HCT116 (cell line): ENCODE measurements around the gene ZBTB7B. TPM values are rescaled to one million over a fixed set of nuclear protein-coding genes. Genes with fewer than 3 reads are reported as not detected.

Experiments used
- ATAC-seq: fragments of 200-7000 bp; cut with Tn5 transposase; 2 replicates; pipeline ENCODE4 v1.9.1; 2020; ENCODE audit warnings: mild to moderate bottlenecking, moderate library complexity
- BruUV-seq: library from RNA; stranded (reverse); fragments of 400-500 nt; replicated peaks from 2 replicates; lab custom pipeline; 2021; lab: Mats Ljungman, UMichigan
- CTCF ChIA-PET: fragments of 300-600 bp; sonication (Branson Sonifier 250); formaldehyde crosslinking; loops from one replicate; lab custom pipeline; 2021; ENCODE audit warnings: antibody characterized with exemption; lab: Charles Lee
- POLR2A ChIA-PET: fragments of 300-600, 350-600 bp; sonication (Branson Sonifier 250); formaldehyde crosslinking; loops from one replicate; lab custom pipeline; 2021; ENCODE audit warnings: antibody characterized with exemption; lab: Charles Lee
- RAD21 ChIA-PET, 2 experiments: fragments of 300-600 bp; sonication (Branson Sonifier 250); formaldehyde crosslinking; loops; one replicate each; lab custom pipeline; 2023; ENCODE audit warnings: low total read pairs in 2 of 2; ENCODE audit not compliant: uncharacterized antibody in 2 of 2, unreplicated experiment in 2 of 2, low non-redundant PET in 1 of 2; lab: Charles Lee
- DNase-seq: peaks from one replicate; pipeline ENCODE4 v3.0.0-alpha.2; 2010; ENCODE audit warnings: low read depth, low spot score
- H2AFZ ChIP-seq: fragments of 200-600 bp; shearing (Covaris generic), sonication (generic); 2 replicates; pipeline ENCODE4 v1.6.1; 2017; ENCODE audit warnings: low read depth, mixed run types, mixed read lengths, antibody characterized with exemption, low read length; ENCODE audit not compliant: poor library complexity, severe bottlenecking
- H3K27ac ChIP-seq: 2 replicates; pipeline ENCODE4 v1.5.1; 2012; ENCODE audit warnings: low read depth, low read length
- H3K27me3 ChIP-seq: fragments of 200-600 bp; sonication (generic); 2 replicates; pipeline ENCODE4 v1.6.1; 2016; ENCODE audit warnings: mixed run types, low read length, mixed read lengths; ENCODE audit not compliant: insufficient read depth
- H3K36me3 ChIP-seq, 2 experiments: fragments of 200-500 bp in 1 of 2; fragments of 200-600 bp in 1 of 2; sonication (Bioruptor generic) in 1 of 2; sonication (generic) in 1 of 2; 2 replicates each; pipeline versions ENCODE4 v1.5.1 to v1.6.1; 2014 to 2016; ENCODE audit warnings: low read length in 2 of 2, inconsistent platforms in 1 of 2, mixed read lengths in 1 of 2, mixed run types in 1 of 2; ENCODE audit not compliant: insufficient read depth in 2 of 2, control insufficient read depth in 1 of 2
- H3K4me1 ChIP-seq, 2 experiments: fragments of 200-600 bp in 1 of 2; sonication (generic) in 1 of 2; 2 replicates each; pipeline versions ENCODE4 v1.5.1 to v1.6.1; 2012 to 2017; ENCODE audit warnings: low read length in 2 of 2, inconsistent platforms in 1 of 2, mild to moderate bottlenecking in 1 of 2, mixed read lengths in 1 of 2, mixed run types in 1 of 2, moderate library complexity in 1 of 2; ENCODE audit not compliant: insufficient read depth in 2 of 2, control insufficient read depth in 1 of 2
- H3K4me2 ChIP-seq: fragments of 200-600 bp; sonication (generic); 2 replicates; pipeline ENCODE4 v1.6.1; 2017; ENCODE audit warnings: mixed run types, low read length, mixed read lengths
- H3K4me3 ChIP-seq, 2 experiments: fragments of 200-600 bp in 1 of 2; sonication (generic) in 1 of 2; replicated peaks in 1 of 2; 2 replicates each; pipeline ENCODE4 v1.5.1; 2011 to 2016; ENCODE audit warnings: low read length in 2 of 2, control low read depth in 1 of 2, low read depth in 1 of 2, mild to moderate bottlenecking in 1 of 2, mixed read lengths in 1 of 2, mixed run types in 1 of 2
- H3K79me2 ChIP-seq: fragments of 200-600 bp; sonication (generic); 2 replicates; pipeline ENCODE4 v1.6.1; 2017; ENCODE audit warnings: mild to moderate bottlenecking, mixed run types, low read length, moderate library complexity, mixed read lengths; ENCODE audit not compliant: insufficient read depth
- H3K9ac ChIP-seq: fragments of 200-600 bp; sonication (generic); 2 replicates; pipeline ENCODE4 v1.6.1; 2016; ENCODE audit warnings: low read length, mixed read lengths
- H3K9me2 ChIP-seq: fragments of 200-600 bp; sonication (generic), shearing (Covaris generic); 2 replicates; pipeline ENCODE4 v1.6.1; 2017; ENCODE audit warnings: mixed run types, mild to moderate bottlenecking, moderate library complexity; ENCODE audit not compliant: insufficient read depth
- H3K9me3 ChIP-seq, 2 experiments: fragments of 200-500 bp in 1 of 2; fragments of 200-600 bp in 1 of 2; sonication (Bioruptor generic) in 1 of 2; sonication (generic) in 1 of 2; 2 replicates each; pipeline ENCODE4 v1.6.1; 2014 to 2017; ENCODE audit warnings: low read length in 2 of 2, mixed read lengths in 2 of 2, inconsistent platforms in 1 of 2, low read depth in 1 of 2, mild to moderate bottlenecking in 1 of 2, mixed run types in 1 of 2, moderate library complexity in 1 of 2; ENCODE audit not compliant: control insufficient read depth in 1 of 2, insufficient read depth in 1 of 2
- H4K20me1 ChIP-seq: fragments of 200-600 bp; sonication (generic), shearing (Covaris generic); 2 replicates; pipeline ENCODE4 v1.6.1; 2017; ENCODE audit warnings: mixed run types, mild to moderate bottlenecking, moderate library complexity; ENCODE audit not compliant: insufficient read depth
- EGR1 ChIP-seq: IDR thresholded peaks from 2 replicates; pipeline ENCODE4 v1.6.1; 2012; ENCODE audit warnings: low read depth
- ELF1 ChIP-seq: IDR thresholded peaks from 2 replicates; pipeline ENCODE4 v1.6.1; 2012; ENCODE audit warnings: low read depth, borderline replicate concordance
- EZH2 ChIP-seq: fragments of 200-600 bp; sonication (generic); IDR thresholded peaks from 2 replicates; pipeline ENCODE4 v1.6.1; 2017; ENCODE audit warnings: antibody characterized with exemption, mixed run types
- FOSL1 ChIP-seq: IDR thresholded peaks from 2 replicates; pipeline ENCODE4 v1.6.1; 2012; ENCODE audit warnings: low read depth
- POLR2A ChIP-seq: IDR thresholded peaks from 2 replicates; pipeline ENCODE4 v1.7.0; 2011; ENCODE audit warnings: borderline replicate concordance; ENCODE audit not compliant: insufficient read depth, insufficient read length; ENCODE audit errors: extremely low read depth
- POLR2AphosphoS5 ChIP-seq: IDR thresholded peaks from 2 replicates; pipeline ENCODE4 v1.6.1; 2011; ENCODE audit warnings: mild to moderate bottlenecking, low read depth, low read length, moderate library complexity
- RAD21 ChIP-seq: IDR thresholded peaks from 2 replicates; pipeline ENCODE4 v1.6.1; 2012; ENCODE audit warnings: low read depth, mild to moderate bottlenecking
- intact Hi-C: fragments of 100-400 bp; cut with micrococcal nuclease; formaldehyde crosslinking; loops from 2 replicates; pipeline ENCODE4 v1.10.0; 2022
- total RNA-seq: library from RNA; stranded (reverse); gene quantifications from one replicate; pipeline ENCODE4 v1.2.1, GENCODE V29; 2021; ENCODE audit not compliant: unreplicated experiment
- TF ChIP-seq, protein P1 (sequence below): IDR thresholded peaks from 2 replicates; pipeline ENCODE4 v1.6.1; 2012
- TF ChIP-seq, protein P2 (sequence below), 3 experiments: fragments of 200-600 bp in 1 of 3; sonication (generic) in 1 of 3; IDR thresholded peaks in 2 of 3; conservative IDR thresholded peaks in 1 of 3; 2 replicates each; pipeline ENCODE4 v1.5.1; 2012 to 2017; ENCODE audit warnings: low read depth in 2 of 3, low read length in 2 of 3, antibody characterized with exemption in 1 of 3, borderline replicate concordance in 1 of 3, control low read depth in 1 of 3, mild to moderate bottlenecking in 1 of 3, mixed read lengths in 1 of 3, mixed run types in 1 of 3, moderate library complexity in 1 of 3; ENCODE audit not compliant: insufficient read depth in 1 of 3

ZBTB7B gene
- total RNA-seq, 1 experiment from 2014 or later: 57.0 TPM

DNA sequence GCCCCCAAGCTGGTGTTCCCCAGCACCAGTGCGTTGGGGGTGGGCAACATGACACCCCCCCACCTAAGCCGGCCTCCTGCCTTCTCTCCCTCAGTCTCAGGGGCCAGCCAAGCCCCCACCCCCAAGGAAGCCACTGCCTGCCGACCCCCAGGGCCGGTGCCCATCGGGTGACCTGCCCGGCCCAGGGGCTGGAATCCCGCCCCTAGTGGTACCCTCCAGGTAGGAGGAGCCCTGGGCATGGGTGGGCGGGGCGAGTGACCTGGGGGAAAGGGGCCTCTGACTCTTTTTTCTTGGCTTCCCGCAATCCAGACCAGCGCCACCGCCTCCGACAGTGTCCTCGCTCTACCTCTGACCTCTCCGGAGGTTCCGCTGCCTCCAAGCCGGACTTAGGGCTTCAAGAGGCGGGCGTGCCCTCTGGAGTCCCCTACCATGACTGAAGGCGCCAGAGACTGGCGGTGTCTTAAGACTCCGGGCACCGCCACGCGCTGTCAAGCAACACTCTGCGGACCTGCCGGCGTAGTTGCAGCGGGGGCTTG is 59.6 kb downstream of the ZBTB7B start:
- peak overlapping the region; percentile 95 for H3K4me2 ChIP-seq
- RAD21 ChIA-PET: interaction anchor here in 1 of 2 experiments (1.0 to 2.3 kb wide), 3 partner anchors 10 to 23 kb away, joined by 8 to 9 read pairs (median 8); no protein-coding TSS in a partner anchor
- no peaks in the 10 kb centered on the region for H3K9me3 ChIP-seq
- H4K20me1 ChIP-seq: no peaks in the 10 kb centered on the region
- H3K9ac ChIP-seq: no peak overlapping the region; the same call in 1 of the 2 replicates
- H3K4me1 ChIP-seq: peaks cover 21 to 35% of the 10 kb centered on the region in 2 experiments
- peak overlapping the region; percentile 56; the same call in 1 of the 2 replicates for H3K27ac ChIP-seq
- TF ChIP-seq EGR1 (no peak), FOSL1 (no peak), ELF1 (no peak), EZH2 (no peak)
- TF ChIP-seq, protein P1, sequence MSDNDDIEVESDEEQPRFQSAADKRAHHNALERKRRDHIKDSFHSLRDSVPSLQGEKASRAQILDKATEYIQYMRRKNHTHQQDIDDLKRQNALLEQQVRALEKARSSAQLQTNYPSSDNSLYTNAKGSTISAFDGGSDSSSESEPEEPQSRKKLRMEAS: no peak
- TF ChIP-seq, all 23 proteins: peak for 0
- Histone ChIP-seq H3K27me3 (no peaks in the 10 kb centered on the region), H3K4me3 (no peak overlapping the region), H2AFZ (no peak overlapping the region), H3K36me3 (peaks cover 14 to 18% of the 10 kb centered on the region in 2 experiments; a peak in 3 of 4 replicates), H3K9me2 (no peaks in the 10 kb centered on the region), H3K79me2 (0 out of 2 replicates have a peak, but pooled peaks cover 5% of the 10 kb centered on the region)
- CTCF ChIA-PET: interaction anchor here (0.6 to 6.7 kb wide), 15 partner anchors 8 to 170 kb away, joined by 3 to 44 read pairs (median 3); partner anchors contain the start of genes ADAM15, PBXIP1 and PMVK
- ATAC-seq (no peak), DNase-seq (no peak)
- POLR2A ChIA-PET: interaction anchor here (1.0 kb wide), 2 partner anchors 18 to 89 kb away, joined by 3 to 4 read pairs; no protein-coding TSS in a partner anchor
- intact Hi-C loops: loop anchor here (1.0 to 5.0 kb wide), 4 partner anchors 22 to 505 kb away; partner anchors contain the start of genes CKS1B, SHC1 and UBE2Q1
- BruUV-seq: no TSS peak

DNA sequence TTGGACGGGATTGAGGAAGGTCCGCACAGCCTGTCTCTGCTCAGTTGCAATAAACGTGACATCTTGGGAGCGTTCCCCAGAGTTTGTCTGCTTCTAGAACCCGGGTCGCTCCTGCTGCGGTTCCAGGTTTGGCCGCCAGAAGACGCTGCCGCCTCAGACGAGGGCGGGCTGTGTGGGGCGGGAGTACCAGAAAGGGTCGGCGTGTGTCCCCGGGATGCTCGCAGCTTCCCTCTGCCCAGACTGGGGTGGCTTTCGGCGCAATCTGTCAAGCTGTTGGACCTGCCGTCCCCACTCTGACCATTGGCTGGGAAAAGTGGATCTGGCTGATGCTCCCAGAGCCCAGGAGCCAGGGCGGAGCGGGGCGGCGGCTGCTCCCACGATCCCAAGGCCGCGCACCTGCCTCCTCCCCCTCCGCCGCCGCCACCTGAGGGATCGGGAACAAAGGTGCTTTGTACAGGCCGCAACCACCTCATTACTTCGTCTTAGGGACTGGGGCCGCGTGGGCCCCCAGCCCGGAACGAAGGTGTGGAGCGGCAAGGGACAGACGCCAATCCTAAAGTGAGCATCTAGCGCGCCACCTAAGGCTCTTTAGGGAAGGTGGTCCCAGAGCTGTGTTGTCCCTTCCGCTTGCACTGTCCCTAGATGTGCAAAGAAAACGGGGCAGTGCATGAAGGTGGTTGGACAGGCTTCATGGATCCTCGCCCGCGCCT is 60.3 kb downstream of the ZBTB7B start:
- POLR2A ChIA-PET: interaction anchor here (1.4 kb wide), 1 partner anchor 18 kb away, joined by 5 read pairs; no protein-coding TSS in a partner anchor
- Histone ChIP-seq H2AFZ (no peak overlapping the region), H3K79me2 (0 out of 2 replicates have a peak, but pooled peaks cover 5% of the 10 kb centered on the region), H3K9me2 (no peaks in the 10 kb centered on the region), H3K4me2 (peak overlapping the region; percentile 95), H3K27ac (peak overlapping the region; percentile 93), H3K9ac (peak overlapping the region; percentile 72; the same call in 1 of the 2 replicates), H4K20me1 (no peaks in the 10 kb centered on the region), H3K4me3 (peak overlapping the region; percentile 77 to 84), H3K36me3 (peaks cover 11 to 16% of the 10 kb centered on the region in 2 experiments; a peak in 3 of 4 replicates), H3K4me1 (peaks cover 21 to 35% of the 10 kb centered on the region in 2 experiments), H3K9me3 (no peaks in the 10 kb centered on the region), H3K27me3 (no peaks in the 10 kb centered on the region)
- DNase-seq: no peak
- no TSS peak for BruUV-seq
- TF ChIP-seq RAD21 (peak; percentile 95), POLR2A (no peak), POLR2AphosphoS5 (0 out of 2 replicates have a peak, but pooled peaks have one; percentile 11)
- TF ChIP-seq, protein P2, sequence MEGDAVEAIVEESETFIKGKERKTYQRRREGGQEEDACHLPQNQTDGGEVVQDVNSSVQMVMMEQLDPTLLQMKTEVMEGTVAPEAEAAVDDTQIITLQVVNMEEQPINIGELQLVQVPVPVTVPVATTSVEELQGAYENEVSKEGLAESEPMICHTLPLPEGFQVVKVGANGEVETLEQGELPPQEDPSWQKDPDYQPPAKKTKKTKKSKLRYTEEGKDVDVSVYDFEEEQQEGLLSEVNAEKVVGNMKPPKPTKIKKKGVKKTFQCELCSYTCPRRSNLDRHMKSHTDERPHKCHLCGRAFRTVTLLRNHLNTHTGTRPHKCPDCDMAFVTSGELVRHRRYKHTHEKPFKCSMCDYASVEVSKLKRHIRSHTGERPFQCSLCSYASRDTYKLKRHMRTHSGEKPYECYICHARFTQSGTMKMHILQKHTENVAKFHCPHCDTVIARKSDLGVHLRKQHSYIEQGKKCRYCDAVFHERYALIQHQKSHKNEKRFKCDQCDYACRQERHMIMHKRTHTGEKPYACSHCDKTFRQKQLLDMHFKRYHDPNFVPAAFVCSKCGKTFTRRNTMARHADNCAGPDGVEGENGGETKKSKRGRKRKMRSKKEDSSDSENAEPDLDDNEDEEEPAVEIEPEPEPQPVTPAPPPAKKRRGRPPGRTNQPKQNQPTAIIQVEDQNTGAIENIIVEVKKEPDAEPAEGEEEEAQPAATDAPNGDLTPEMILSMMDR (IDR thresholded peaks at IDR 0.05 in 2 of 3, conservative IDR thresholded peaks at IDR 0.05 in 1 of 3; ENCODE audit: borderline replicate concordance in 1 of 3, insufficient read depth in 1 of 3, low read depth in 2 of 3, low read length in 2 of 3): peak; percentile 76 to 93 (median 87)
- intact Hi-C loops: loop anchor here (1.0 to 5.0 kb wide), 4 partner anchors 21 to 506 kb away; partner anchors contain the start of genes CKS1B, SHC1 and UBE2Q1
- ATAC-seq: peak; percentile 48
- CTCF ChIA-PET: interaction anchor here (1.0 to 6.7 kb wide), 5 partner anchors 12 to 105 kb away, joined by 3 to 44 read pairs (median 5); partner anchors contain the start of genes ADAM15 and EFNA3
- RAD21 ChIA-PET: interaction anchor here in 1 of 2 experiments (2.3 kb wide), 1 partner anchor 22 kb away, joined by 9 read pairs; no protein-coding TSS in a partner anchor
